Right cardiac atrium (tissue), 5 donors: Measurements from ENCODE around the gene MNAT1. TPM values are rescaled to one million over a fixed set of nuclear protein-coding genes. Genes with fewer than 3 reads are reported as not detected.
"Not testable (repeated sequence)": the region's sequence is repeated elsewhere in the genome, so short reads cannot be mapped to it uniquely, and the experiment has no call there.

Experiments
- ATAC-seq, 2 donors: fragments of 200-7000 bp; cut with Tn5 transposase; one replicate each; pipeline versions ENCODE4 v1.8.0 to v1.9.1; 2020; ENCODE audit warnings: moderate library complexity in 2 of 2, mild to moderate bottlenecking in 1 of 2
- DNase-seq, 3 donors: peaks; one replicate each; pipeline ENCODE4 v3.0.0-alpha.2; 2020
- H3K27ac ChIP-seq: one replicate; pipeline ENCODE4 v1.5.1; 2013; ENCODE audit warnings: mild to moderate bottlenecking, low read length, control low read depth, moderate library complexity
- H3K27me3 ChIP-seq: one replicate; pipeline ENCODE4 v1.6.1; 2013; ENCODE audit not compliant: control insufficient read depth, insufficient read depth
- H3K4me1 ChIP-seq: one replicate; pipeline ENCODE4 v1.6.1; 2013; ENCODE audit warnings: low read length; ENCODE audit not compliant: control insufficient read depth, insufficient read depth
- H3K4me3 ChIP-seq: one replicate; pipeline ENCODE4 v1.5.1; 2013; ENCODE audit warnings: low read length, control low read depth
- H3K9me3 ChIP-seq: one replicate; pipeline ENCODE4 v1.6.1; 2013; ENCODE audit warnings: low read length; ENCODE audit not compliant: control insufficient read depth
- WGBS: extraction: QIAGEN DNeasy Blood & Tissue Kit; methylation state at CpG from one replicate; pipeline ENCODE4 v1.1.7; 2013; 5-methylcytosine and 5-hydroxymethylcytosine counted together
- intact Hi-C, 4 donors: fragments of 100-400 bp; cut with DNase I; formaldehyde crosslinking; loops; one replicate each; pipeline versions ENCODE4 v1.11.0 to v1.14.0; 2022 to 2023
- polyA plus RNA-seq: library from polyadenylated mRNA; stranded (reverse); fragments of 200-250 nt; gene quantifications from one replicate; pipeline ENCODE4 v1.2.3, GENCODE V29; 2013
- total RNA-seq, 4 donors: library from RNA; stranded (reverse); fragmentation: NEBNext Ultra II Directional; extraction: Animal tissue kit (Norgen Biotek cat#: 25700); gene quantifications; one replicate each; pipeline ENCODE4 v1.2.1, GENCODE V29; 2021
- donor health status: healthy with polysubstance abuse.
- donor health status: DM: no; HTN: yes; CAD: no.
- donor health status: DM: no; HTN: no; CAD: no.
- donor health status: DM: no; HTN: yes; CAD: no; lungs with severe emphysema.
- donor health status: DM: yes; HTN: yes; CAD: no.

MNAT1 gene
- total and polyA plus RNA-seq, 5 donors: 25.9 to 29.3 (median 28.9) TPM

GRCh38 chr14:60884134-60884533 is 149.6 kb downstream of the MNAT1 start:
- intact Hi-C loops: no loop called here
- ATAC-seq: no peak
- DNase-seq: no peak
- Histone ChIP-seq H3K27ac (no peak overlapping the region), H3K4me3 (no peak overlapping the region), H3K9me3 (no peaks in the 10 kb centered on the region), H3K4me1 (no peaks in the 10 kb centered on the region), H3K27me3 (no peaks in the 10 kb centered on the region)

- H3K27me3 ChIP-seq, DNase-seq, intact Hi-C loops, H3K27ac ChIP-seq, H3K4me3 ChIP-seq, ATAC-seq, H3K4me1 ChIP-seq, H3K9me3 ChIP-seq: not testable (repeated sequence)
- WGBS: 91% methylated on average over 3 of the region's 3 CpGs
These were observed 156.1 kb downstream of the MNAT1 start for GRCh38 chr14:60890636-60891035.

GRCh38 chr14:60893911-60894310 is 159.3 kb downstream of the MNAT1 start:
- no peaks in the 10 kb centered on the region for H3K9me3 ChIP-seq
- H3K4me1 ChIP-seq: no peaks in the 10 kb centered on the region
- DNase-seq (no peak), ATAC-seq (no peak)
- 94% methylated on average over 3 of the region's 3 CpGs for WGBS
- intact Hi-C loops: no loop called here
- no peak overlapping the region for H3K27ac ChIP-seq
- H3K4me3 ChIP-seq: no peak overlapping the region
- no peaks in the 10 kb centered on the region for H3K27me3 ChIP-seq

GRCh38 chr14:60904381-60904780 is 169.8 kb downstream of the MNAT1 start:
- Histone ChIP-seq H3K4me3 (no peak overlapping the region), H3K4me1 (peaks cover 1% of the 10 kb centered on the region), H3K27me3 (no peaks in the 10 kb centered on the region), H3K27ac (no peak overlapping the region), H3K9me3 (no peaks in the 10 kb centered on the region)
- no peak for ATAC-seq
- intact Hi-C loops: no loop called here
- DNase-seq: no peak

- peaks cover 1% of the 10 kb centered on the region for H3K4me1 ChIP-seq
- no peak overlapping the region for H3K4me3 ChIP-seq
- no peaks in the 10 kb centered on the region for H3K9me3 ChIP-seq
- no peak overlapping the region for H3K27ac ChIP-seq
- no peaks in the 10 kb centered on the region for H3K27me3 ChIP-seq
- ATAC-seq (no peak), DNase-seq (no peak)
- intact Hi-C loops: no loop called here
These were observed 171.4 kb downstream of the MNAT1 start for GRCh38 chr14:60905923-60906322.

- H3K4me3 ChIP-seq: no peak overlapping the region
- no peaks in the 10 kb centered on the region for H3K27me3 ChIP-seq
- H3K4me1 ChIP-seq: no peaks in the 10 kb centered on the region
- 76% methylated on average over 3 of the region's 3 CpGs for WGBS
- intact Hi-C loops: no loop called here
- no peak overlapping the region for H3K27ac ChIP-seq
- DNase-seq: no peak
- no peak for ATAC-seq
- no peaks in the 10 kb centered on the region for H3K9me3 ChIP-seq
These were observed 181.2 kb downstream of the MNAT1 start for GRCh38 chr14:60915781-60916180.

- intact Hi-C loops: no loop called here
- no peak overlapping the region for H3K4me3 ChIP-seq
- DNase-seq: no peak
- 96% methylated on average over 2 of the region's 2 CpGs for WGBS
- H3K4me1 ChIP-seq: no peaks in the 10 kb centered on the region
- no peaks in the 10 kb centered on the region for H3K27me3 ChIP-seq
- no peak overlapping the region for H3K27ac ChIP-seq
- ATAC-seq: no peak
- H3K9me3 ChIP-seq: no peaks in the 10 kb centered on the region
These were observed 187.5 kb downstream of the MNAT1 start for GRCh38 chr14:60922050-60922449.

- ATAC-seq (no peak), DNase-seq (no peak)
- 44% methylated on average over 1 of the region's 1 CpG for WGBS
- intact Hi-C loops: no loop called here
- Histone ChIP-seq H3K4me1 (no peaks in the 10 kb centered on the region), H3K9me3 (no peaks in the 10 kb centered on the region), H3K27ac (no peak overlapping the region), H3K27me3 (no peaks in the 10 kb centered on the region), H3K4me3 (no peak overlapping the region)
These were observed 190.7 kb downstream of the MNAT1 start for GRCh38 chr14:60925286-60925685.

- DNase-seq: no peak
- Histone ChIP-seq H3K27ac (no peak overlapping the region), H3K9me3 (no peaks in the 10 kb centered on the region), H3K4me3 (no peak overlapping the region), H3K4me1 (no peaks in the 10 kb centered on the region), H3K27me3 (no peaks in the 10 kb centered on the region)
- WGBS: 96% methylated on average over 3 of the region's 3 CpGs
- no peak for ATAC-seq
- intact Hi-C loops: no loop called here
These were observed 191.4 kb downstream of the MNAT1 start for GRCh38 chr14:60926002-60926401.

GRCh38 chr14:60931218-60931617 is 196.7 kb downstream of the MNAT1 start:
- Histone ChIP-seq H3K27ac (no peak overlapping the region), H3K9me3 (no peaks in the 10 kb centered on the region), H3K4me1 (no peaks in the 10 kb centered on the region), H3K27me3 (no peaks in the 10 kb centered on the region), H3K4me3 (no peak overlapping the region)
- intact Hi-C loops: no loop called here
- 83% methylated on average over 1 of the region's 1 CpG for WGBS
- ATAC-seq (no peak), DNase-seq (no peak)

- H3K27me3 ChIP-seq: no peaks in the 10 kb centered on the region
- H3K9me3 ChIP-seq: no peaks in the 10 kb centered on the region
- DNase-seq (no peak), ATAC-seq (no peak)
- no peak overlapping the region for H3K4me3 ChIP-seq
- WGBS: 76% methylated on average over 8 of the region's 8 CpGs
- no peak overlapping the region for H3K27ac ChIP-seq
- intact Hi-C loops: no loop called here
- no peaks in the 10 kb centered on the region for H3K4me1 ChIP-seq
These were observed 199.5 kb downstream of the MNAT1 start for GRCh38 chr14:60933920-60934655.

GRCh38 chr14:60935319-60935718 is 200.8 kb downstream of the MNAT1 start:
- Histone ChIP-seq H3K9me3 (no peaks in the 10 kb centered on the region), H3K27ac (no peak overlapping the region), H3K4me3 (no peak overlapping the region), H3K27me3 (no peaks in the 10 kb centered on the region), H3K4me1 (no peaks in the 10 kb centered on the region)
- intact Hi-C loops: no loop called here
- ATAC-seq: no peak
- no peak for DNase-seq
